ENCODE measurements around the gene TBC1D22A. TPM values are rescaled to one million over a fixed set of nuclear protein-coding genes. Genes with fewer than 3 reads are reported as not detected.
"Not testable (repeated sequence)": the region's sequence is repeated elsewhere in the genome, so short reads cannot be mapped to it uniquely, and the experiment has no call there.

Gene TBC1D22A
- total RNA-seq: 33.0 TPM

- peak; percentile 94 for DNase-seq (ENCODE audit: low spot score)
These were observed at the start of gene TBC1D22A for GRCh38 chr22:46762238-46763050. TBC1D22A (plus strand) TSS chr22:46762650; CDS start chr22:46762787, 137 bp downstream.

GRCh38 chr22:46714550-46714949 lies 47.9 kb upstream of the TBC1D22A start:
- no peak for DNase-seq (ENCODE audit: low spot score)

- DNase-seq (ENCODE audit: low spot score): no peak
These were observed 42.5 kb upstream of the TBC1D22A start for GRCh38 chr22:46719921-46720320.

GRCh38 chr22:46721501-46722085 lies 40.9 kb upstream of the TBC1D22A start:
- DNase-seq (ENCODE audit: low spot score): no peak

GRCh38 chr22:46723882-46724281 lies 38.6 kb upstream of the TBC1D22A start:
- no peak for DNase-seq (ENCODE audit: low spot score)

GRCh38 chr22:46725096-46725495 lies 37.4 kb upstream of the TBC1D22A start:
- no peak for DNase-seq (ENCODE audit: low spot score)

GRCh38 chr22:46726066-46726985 lies 36.1 kb upstream of the TBC1D22A start:
- DNase-seq (ENCODE audit: low spot score): peak; percentile 51

- no peak for DNase-seq (ENCODE audit: low spot score)
These were observed 35.5 kb upstream of the TBC1D22A start for GRCh38 chr22:46726986-46727317.

GRCh38 chr22:46727813-46728364 lies 34.6 kb upstream of the TBC1D22A start:
- DNase-seq (ENCODE audit: low spot score): no peak

- no peak for DNase-seq (ENCODE audit: low spot score)
These were observed 34.0 kb upstream of the TBC1D22A start for GRCh38 chr22:46728470-46728869.

GRCh38 chr22:46730568-46731245 lies 31.7 kb upstream of the TBC1D22A start:
- DNase-seq (ENCODE audit: low spot score): no peak

GRCh38 chr22:46731246-46732040 lies 31.0 kb upstream of the TBC1D22A start:
- DNase-seq (ENCODE audit: low spot score): peak; percentile 68

GRCh38 chr22:46732041-46732379 lies 30.4 kb upstream of the TBC1D22A start:
- DNase-seq (ENCODE audit: low spot score): no peak

GRCh38 chr22:46732513-46732912 lies 29.9 kb upstream of the TBC1D22A start:
- DNase-seq (ENCODE audit: low spot score): no peak

- not testable (repeated sequence) for DNase-seq (ENCODE audit: low spot score)
These were observed 28.2 kb upstream of the TBC1D22A start for GRCh38 chr22:46734213-46734722.

- DNase-seq (ENCODE audit: low spot score): no peak
These were observed 27.5 kb upstream of the TBC1D22A start for GRCh38 chr22:46734830-46735453.

GRCh38 chr22:46735747-46736608 lies 26.5 kb upstream of the TBC1D22A start:
- DNase-seq (ENCODE audit: low spot score): no peak

GRCh38 chr22:46736705-46737104 lies 25.7 kb upstream of the TBC1D22A start:
- no peak for DNase-seq (ENCODE audit: low spot score)
